Right lobe of liver (tissue), 6 donors: ENCODE results near the gene WASHC3. TPM values are rescaled to one million over a fixed set of nuclear protein-coding genes. Genes with fewer than 3 reads are reported as not detected.

Experiments used
- ATAC-seq, 4 donors: fragments of 200-7000 bp; cut with Tn5 transposase; one replicate each; pipeline ENCODE4 v1.9.1; 2020; ENCODE audit warnings: mild to moderate bottlenecking in 4 of 4, moderate library complexity in 4 of 4
- DNase-seq, 3 donors: peaks; one replicate each; pipeline ENCODE4 v3.0.0-alpha.2; 2020
- H3K27ac ChIP-seq, 3 donors: fragments of 200-600 bp; one replicate each; pipeline ENCODE4 v1.8.0; 2022
- H3K27me3 ChIP-seq, 2 donors: fragments of 200-600 bp; one replicate each; pipeline ENCODE4 v1.8.0; 2022
- H3K36me3 ChIP-seq, 4 donors: fragments of 200-600 bp; sonication (generic) in 1 of 4; one replicate each; pipeline versions ENCODE4 v1.5.1 to v1.8.0; 2017 to 2022; ENCODE audit warnings: control low read depth in 1 of 4
- H3K4me1 ChIP-seq, 4 donors: fragments of 200-600 bp; sonication (generic) in 1 of 4; one replicate each; pipeline versions ENCODE4 v1.5.1 to v1.8.0; 2017 to 2022; ENCODE audit warnings: control low read depth in 1 of 4
- H3K4me3 ChIP-seq, 3 donors: fragments of 200-600 bp; one replicate each; pipeline ENCODE4 v1.8.0; 2022
- H3K9me3 ChIP-seq, 4 donors: fragments of 200-600 bp; sonication (generic) in 1 of 4; one replicate each; pipeline versions ENCODE4 v1.5.1 to v1.8.0; 2017 to 2022; ENCODE audit warnings: control low read depth in 1 of 4
- CTCF ChIP-seq, 4 donors: fragments of 200-600 bp in 3 of 4; fragments of 450-650 bp in 1 of 4; IDR thresholded peaks; one replicate each; pipeline versions ENCODE4 v1.5.1 to v1.8.0; 2016 to 2022; ENCODE audit warnings: antibody characterized with exemption in 4 of 4, mild to moderate bottlenecking in 2 of 4
- POLR2A ChIP-seq: fragments of 450-650 bp; IDR thresholded peaks from one replicate; pipeline ENCODE4 v1.6.1; 2017; ENCODE audit warnings: antibody characterized with exemption, mild to moderate bottlenecking
- WGBS: methylation state at CpG from one replicate; pipeline ENCODE4 v1.1.6; 2018; ENCODE audit warnings: low coverage, low lambda C conversion rate; ENCODE audit not compliant: insufficient coverage; ENCODE audit errors: missing lambda C conversion rate; 5-methylcytosine and 5-hydroxymethylcytosine counted together
- intact Hi-C, 2 donors: fragments of 100-400 bp; cut with DNase I; formaldehyde crosslinking; loops; one replicate each; pipeline versions ENCODE4 v1.11.2 to v1.14.1; 2022
- total RNA-seq, 6 experiments: library from RNA; depleted of rRNA in 2 of 6; stranded (reverse); fragments of >200 nt in 2 of 6; fragmentation: NEBNext Ultra II Directional in 3 of 6; extraction: Animal tissue kit (Norgen Biotek cat#: 25700) in 3 of 6; gene quantifications; one replicate each; pipeline versions ENCODE4 v1.1.0 to v1.2.4, GENCODE V29; 2016 to 2023
- donor health status: DM: no; HTN: yes; CAD: no.
- donor health status: DM: no; HTN: no; CAD: no.
- donor health status: DM: no; HTN: no; CAD: no.
- donor health status: DM: no; HTN: yes; CAD: no.
- donor health status: DM: no; HTN: yes; CAD: no.

Gene WASHC3
- total RNA-seq, 6 experiments from 2014 or later: 13.0 to 35.3 (median 22.6) TPM

- 79% methylated on average over 11 of the region's 11 CpGs for WGBS
These were observed 622 bp upstream of the WASHC3 start for GRCh38 chr12:102062419-102062806.

GRCh38 chr12:102061096-102061559 lies 663 bp downstream of the WASHC3 start:
- peak in 3 of 4 donors; percentile 6 to 18 (median 12) for ATAC-seq
- peaks cover 0 to 4% (median 0%) of the 10 kb centered on the region in 4 donors for H3K4me1 ChIP-seq
- no peaks in the 10 kb centered on the region for H3K9me3 ChIP-seq
- DNase-seq: no peak
- no peak for TF ChIP-seq POLR2A
- TF ChIP-seq CTCF (IDR thresholded peaks at IDR 0.05): no peak
- no peaks in the 10 kb centered on the region for H3K27me3 ChIP-seq
- intact Hi-C loops: no loop called here
- peak overlapping the region; percentile 60 to 83 (median 64) for H3K27ac ChIP-seq
- 23% methylated on average over 9 of the region's 9 CpGs for WGBS
- peak overlapping the region; percentile 72 to 81 (median 73) for H3K4me3 ChIP-seq
- H3K36me3 ChIP-seq: no peaks in the 10 kb centered on the region

More at GRCh38 chr12:102062419-102062806, 622 bp upstream of the WASHC3 start:
- ATAC-seq (no peak), DNase-seq (no peak)
- Histone ChIP-seq H3K27me3 (no peaks in the 10 kb centered on the region), H3K36me3 (no peaks in the 10 kb centered on the region), H3K9me3 (no peaks in the 10 kb centered on the region), H3K4me1 (peaks cover 0 to 4% (median 0%) of the 10 kb centered on the region in 4 donors), H3K4me3 (peak overlapping the region in 1 of 3 donors; percentile 72), H3K27ac (no peak overlapping the region)
- intact Hi-C loops: no loop called here
- no peak for TF ChIP-seq CTCF (IDR thresholded peaks at IDR 0.05)
- TF ChIP-seq POLR2A: no peak

- Histone ChIP-seq H3K4me1 (peaks cover 0 to 4% (median 0%) of the 10 kb centered on the region in 4 donors), H3K9me3 (no peaks in the 10 kb centered on the region), H3K27me3 (no peaks in the 10 kb centered on the region), H3K4me3 (no peak overlapping the region), H3K27ac (no peak overlapping the region), H3K36me3 (no peaks in the 10 kb centered on the region)
- ATAC-seq: no peak
- TF ChIP-seq CTCF (IDR thresholded peaks at IDR 0.05) (no peak), POLR2A (no peak)
- intact Hi-C loops: no loop called here
- no peak for DNase-seq
These were observed 2.4 kb downstream of the WASHC3 start for GRCh38 chr12:102059343-102059742.

- intact Hi-C loops: no loop called here
- ATAC-seq: no peak
- no peak overlapping the region for H3K27ac ChIP-seq
- H3K4me3 ChIP-seq: no peak overlapping the region
- no peaks in the 10 kb centered on the region for H3K4me1 ChIP-seq
- no peaks in the 10 kb centered on the region for H3K27me3 ChIP-seq
- TF ChIP-seq CTCF (IDR thresholded peaks at IDR 0.05): no peak
- TF ChIP-seq POLR2A: no peak
- WGBS: 88% methylated on average over 4 of the region's 4 CpGs
- no peaks in the 10 kb centered on the region for H3K9me3 ChIP-seq
- peaks cover 0 to 16% (median 0%) of the 10 kb centered on the region in 4 donors for H3K36me3 ChIP-seq
- DNase-seq: no peak
These were observed 7.4 kb downstream of the WASHC3 start for GRCh38 chr12:102054345-102054744.

GRCh38 chr12:102053062-102053349 lies 8.8 kb downstream of the WASHC3 start:
- H3K27ac ChIP-seq: no peak overlapping the region
- H3K4me1 ChIP-seq: no peaks in the 10 kb centered on the region
- peak in 1 of 4 donors; percentile 12 for ATAC-seq
- DNase-seq: no peak
- H3K4me3 ChIP-seq: no peak overlapping the region
- H3K27me3 ChIP-seq: no peaks in the 10 kb centered on the region
- no peak for TF ChIP-seq CTCF (IDR thresholded peaks at IDR 0.05)
- no peak for TF ChIP-seq POLR2A
- H3K9me3 ChIP-seq: no peaks in the 10 kb centered on the region
- intact Hi-C loops: no loop called here
- H3K36me3 ChIP-seq: peaks cover 0 to 20% (median 0%) of the 10 kb centered on the region in 4 donors
